HG02571 (cell line): ENCODE results near the gene ZNF37A.
"Not testable (repeated sequence)": the region's sequence is repeated elsewhere in the genome, so short reads cannot be mapped to it uniquely, and the experiment has no call there.

Experiments used
- ATAC-seq: cut with Tn5 transposase; IDR thresholded peaks from one replicate; pipeline ENCODE4 v1.9.1; 2021; ENCODE audit warnings: mild to moderate bottlenecking, moderate library complexity; ENCODE audit not compliant: unreplicated experiment

The ZNF37A gene

DNA sequence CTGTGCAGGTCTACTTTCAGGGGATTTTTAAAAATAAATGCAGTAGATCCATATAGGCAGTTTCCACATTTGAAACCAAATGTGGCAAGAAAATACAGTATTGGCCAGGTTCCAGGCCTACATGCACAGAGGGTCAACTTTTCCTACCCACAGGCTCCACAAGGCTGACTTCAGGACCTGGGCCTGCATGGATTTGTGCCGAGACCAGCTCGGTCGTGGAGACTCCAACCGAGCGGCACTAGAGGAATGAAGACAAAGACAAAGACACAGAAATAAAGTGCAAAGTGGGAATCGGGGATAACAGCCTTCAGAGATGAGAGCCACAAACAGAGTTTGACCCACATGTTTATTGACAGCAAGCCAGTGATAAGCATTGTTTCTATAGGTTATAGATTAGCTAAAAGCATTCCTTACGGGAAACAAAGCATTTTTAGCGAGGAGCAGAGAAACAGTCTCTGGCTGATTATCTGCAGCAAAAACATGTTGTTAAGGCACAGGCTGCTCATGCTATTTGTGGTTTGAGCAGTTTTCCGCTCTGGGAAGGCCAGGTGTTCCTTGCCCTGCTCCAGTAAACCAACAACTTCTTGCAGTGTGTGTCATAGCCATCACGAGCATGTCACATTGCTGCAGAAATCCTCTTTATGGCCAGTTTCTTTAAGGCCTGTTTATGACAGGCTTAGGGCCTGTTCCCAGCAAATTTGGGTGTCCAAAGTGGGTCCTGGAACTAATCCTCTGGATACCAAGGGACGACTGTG lies 52.6 kb downstream of the ZNF37A start:
- no peak for ATAC-seq

DNA sequence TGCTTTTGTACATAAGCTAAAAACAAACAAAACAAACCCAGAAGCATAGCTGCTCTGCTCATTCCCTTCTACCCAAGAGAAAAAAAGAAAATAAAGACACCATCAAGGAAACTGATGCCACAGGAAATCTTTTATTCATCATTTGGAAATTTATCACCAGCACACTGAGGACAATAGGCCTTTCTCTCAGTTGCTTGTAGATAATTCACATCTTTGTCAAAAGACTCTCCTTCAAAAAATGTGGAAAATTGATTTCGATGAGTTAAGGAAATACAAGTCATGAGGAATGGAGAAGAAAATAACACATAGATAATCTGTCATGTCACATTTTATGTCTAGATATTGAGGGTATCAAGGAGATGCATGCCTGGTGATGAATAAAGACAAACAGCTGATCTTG lies 53.5 kb downstream of the ZNF37A start:
- no peak for ATAC-seq

DNA sequence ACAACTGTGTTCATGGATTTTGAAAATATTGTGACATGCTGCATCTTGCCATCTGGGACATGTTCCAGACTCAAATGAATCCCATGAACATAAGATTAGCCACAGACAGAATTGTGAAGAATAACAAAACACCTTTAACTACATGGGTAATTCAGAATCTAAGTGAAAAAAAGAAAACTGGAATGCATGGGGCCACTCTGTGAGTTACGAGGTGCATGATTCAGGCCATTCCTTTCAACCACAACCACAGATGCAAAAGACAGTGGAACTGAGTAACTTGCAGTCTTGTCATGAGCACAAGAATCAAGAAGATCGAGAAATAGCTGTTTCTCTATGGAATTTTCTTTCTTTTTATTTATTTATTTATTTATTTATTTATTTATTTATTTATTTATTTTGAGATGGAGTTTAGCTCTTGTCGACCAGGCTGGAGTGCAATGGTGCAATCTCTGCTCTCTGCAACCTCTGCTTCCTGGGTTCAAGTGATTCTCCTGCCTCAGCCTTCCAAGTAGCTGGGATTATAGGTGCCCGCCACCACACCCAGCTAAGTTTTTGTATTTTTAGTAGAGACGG lies 56.8 kb downstream of the ZNF37A start:
- not testable (repeated sequence) for ATAC-seq

DNA sequence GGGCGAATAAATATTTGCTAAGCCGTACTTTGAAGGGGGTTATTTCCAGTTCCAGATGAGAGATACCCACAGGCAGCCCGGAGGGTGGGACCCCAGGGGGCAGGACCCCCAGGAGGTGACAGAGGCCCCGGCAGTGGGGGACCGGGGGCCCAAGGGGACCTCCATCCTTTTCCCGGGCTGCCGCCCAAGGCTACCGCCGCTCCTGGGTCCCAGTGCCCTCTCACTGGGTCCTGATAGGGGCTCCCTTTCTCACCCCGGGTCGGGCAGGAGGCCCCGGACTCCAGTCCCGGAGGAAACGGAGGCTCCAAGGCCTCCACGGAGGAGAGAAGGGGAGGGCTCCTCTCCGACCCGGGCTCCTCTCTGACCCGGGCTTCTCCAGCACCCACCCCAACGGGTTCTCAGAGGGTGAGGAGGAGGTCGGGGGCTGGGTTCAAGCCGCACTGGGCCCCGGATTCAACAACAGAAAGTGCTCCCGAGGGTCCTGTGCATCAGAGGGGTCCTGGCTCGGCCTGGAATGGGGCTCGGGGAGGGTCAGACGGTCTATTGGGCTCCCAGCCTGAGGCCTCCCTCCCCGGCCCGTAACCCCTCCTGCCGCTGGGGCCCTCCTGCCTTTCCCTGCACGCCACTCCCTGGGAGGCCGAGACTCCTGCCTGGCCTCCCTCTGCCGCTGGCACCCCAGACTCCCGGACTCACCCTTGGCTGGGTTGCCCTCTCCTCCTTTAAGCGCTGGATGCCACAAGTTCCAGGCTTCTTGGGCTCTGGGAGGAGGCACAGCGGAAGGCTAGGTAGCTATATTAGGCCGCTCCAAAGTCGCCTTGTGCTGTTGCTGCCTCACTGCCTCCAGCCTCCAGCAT lies 62.5 kb downstream of the ZNF37A start:
- no peak for ATAC-seq

DNA sequence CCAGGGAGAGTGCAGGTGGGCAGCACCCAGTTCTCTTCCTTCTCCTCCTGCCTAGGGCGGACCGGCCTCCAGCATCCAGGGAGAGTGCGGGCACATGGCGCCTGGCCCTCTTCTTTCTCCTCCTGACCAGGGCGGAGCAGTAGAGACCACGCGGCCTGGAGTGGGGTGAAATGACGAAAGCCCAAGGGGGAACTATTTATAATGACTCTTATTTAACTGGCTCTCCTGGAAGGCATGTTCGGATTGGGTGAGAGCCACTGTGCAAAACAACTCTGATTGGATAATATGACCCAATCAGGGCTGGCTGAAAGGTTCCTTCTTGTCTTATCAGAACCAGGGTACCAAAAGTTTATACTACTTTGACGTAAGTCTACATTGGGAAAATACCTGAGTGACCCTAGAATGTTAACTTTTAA lies 63.1 kb downstream of the ZNF37A start:
- no peak for ATAC-seq

GRCh38 chr10:38159004-38159403 lies 64.9 kb downstream of the ZNF37A start:
- no peak for ATAC-seq

DNA sequence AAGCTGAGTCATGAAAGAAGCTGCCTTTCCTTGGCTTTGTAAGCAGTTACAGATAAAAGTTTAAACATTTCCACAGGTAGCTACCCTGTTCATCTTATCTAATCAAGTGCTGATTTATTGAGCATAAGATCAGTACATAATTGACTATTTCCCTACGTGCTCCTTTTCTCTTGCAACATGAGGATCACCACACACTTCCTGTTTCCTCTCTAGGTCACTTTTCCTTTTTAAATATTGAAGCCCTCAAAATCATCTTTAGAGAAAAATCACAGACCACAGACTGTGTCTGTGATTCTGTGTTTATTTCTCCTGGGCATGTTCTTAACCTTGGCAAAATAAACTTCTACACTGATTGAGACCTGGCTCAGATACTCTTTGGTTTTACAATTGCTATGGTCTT lies 69.5 kb downstream of the ZNF37A start:
- ATAC-seq, result no peak

- no peak for ATAC-seq
Observed at GRCh38 chr10:38174336-38174735, 80.2 kb downstream of the ZNF37A start.

DNA sequence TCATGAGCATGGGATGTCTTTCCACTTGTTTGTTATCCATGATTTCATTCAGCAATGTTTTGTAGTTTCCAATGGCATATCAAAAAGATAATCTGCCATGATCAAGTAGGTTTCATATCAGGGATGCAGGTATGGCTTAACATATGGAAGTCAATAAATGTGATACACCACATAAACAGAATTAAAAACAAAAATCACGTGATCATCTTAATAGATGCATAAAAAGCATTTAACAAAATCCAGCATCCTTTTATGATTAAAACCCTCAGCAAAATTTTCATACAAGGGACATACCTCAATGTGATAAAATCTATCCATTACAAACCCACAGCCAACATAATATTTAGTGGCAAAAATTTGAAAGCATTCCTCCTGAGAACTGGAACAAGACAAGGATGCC lies 90.3 kb downstream of the ZNF37A start:
- ATAC-seq, result no peak
